WTC11 (cell line): ENCODE data around the gene GPR68. TPM values are rescaled to one million over a fixed set of nuclear protein-coding genes. Genes with fewer than 3 reads are reported as not detected.

Experiments
- ATAC-seq: fragments of 200-7000 bp; cut with Tn5 transposase; 2 replicates; pipeline ENCODE4 v1.10.0; 2021; ENCODE audit warnings: mild to moderate bottlenecking, moderate library complexity
- CTCF ChIA-PET: fragments of 300-600 bp; sonication (Branson Sonifier 250); formaldehyde crosslinking; loops from one replicate; lab custom pipeline; 2021; ENCODE audit warnings: antibody characterized with exemption; lab: Charles Lee
- POLR2A ChIA-PET: fragments of 350-600 bp; sonication (Branson Sonifier 250); formaldehyde crosslinking; loops from one replicate; lab custom pipeline; 2021; ENCODE audit warnings: antibody characterized with exemption; lab: Charles Lee
- DNase-seq: peaks from one replicate; pipeline ENCODE4 v3.0.0; 2021; ENCODE audit warnings: low spot score
- H3K27ac Mint-ChIP-seq: 2 replicates; pipeline ENCODE4 v1.8.0; 2021; ENCODE audit warnings: mixed read lengths
- H3K27me3 Mint-ChIP-seq: 2 replicates; pipeline ENCODE4 v1.8.0; 2021; ENCODE audit warnings: low read depth, mild to moderate bottlenecking, moderate library complexity, mixed read lengths
- H3K36me3 Mint-ChIP-seq: 2 replicates; pipeline ENCODE4 v1.8.0; 2021; ENCODE audit warnings: mixed read lengths
- H3K4me1 Mint-ChIP-seq: 2 replicates; pipeline ENCODE4 v1.8.0; 2022; ENCODE audit warnings: mixed read lengths
- H3K4me3 Mint-ChIP-seq: 2 replicates; pipeline ENCODE4 v1.8.0; 2021; ENCODE audit warnings: mild to moderate bottlenecking, moderate library complexity, mixed read lengths
- H3K9me3 Mint-ChIP-seq: 2 replicates; pipeline ENCODE4 v1.8.0; 2021; ENCODE audit warnings: mixed read lengths
- AR ChIP-seq: fragments of 250-450 bp; sonication (Bioruptor Pico); IDR thresholded peaks from 2 replicates; pipeline ENCODE4 v1.9.0; 2021; ENCODE audit warnings: mild to moderate bottlenecking
- ATF6 ChIP-seq: sonication (generic); formaldehyde crosslinking; IDR thresholded peaks from 2 replicates; pipeline ENCODE4 v1.8.1; 2023; ENCODE audit warnings: mild to moderate bottlenecking, missing genetic modification reagents
- CREB1 ChIP-seq: sonication (generic); formaldehyde crosslinking; IDR thresholded peaks from 2 replicates; pipeline ENCODE4 v1.8.0; 2023; ENCODE audit warnings: mild to moderate bottlenecking, missing genetic modification reagents
- E2F4 ChIP-seq: sonication (generic); formaldehyde crosslinking; IDR thresholded peaks from 2 replicates; pipeline ENCODE4 v1.8.1; 2022; ENCODE audit warnings: low read depth, mild to moderate bottlenecking, moderate library complexity, missing genetic modification reagents, borderline replicate concordance
- EMX1 ChIP-seq: fragments of 250-450 bp; sonication (Bioruptor Pico); IDR thresholded peaks from 2 replicates; pipeline ENCODE4 v1.8.0; 2021; ENCODE audit warnings: mild to moderate bottlenecking
- ETV6 ChIP-seq: sonication (generic); formaldehyde crosslinking; IDR thresholded peaks from 2 replicates; pipeline ENCODE4 v1.8.1; 2022; ENCODE audit warnings: mild to moderate bottlenecking, missing genetic modification reagents
- HMGA2 ChIP-seq: fragments of 250-450 bp; sonication (Bioruptor Pico); IDR thresholded peaks from 2 replicates; pipeline ENCODE4 v1.4.0; 2021; ENCODE audit warnings: mild to moderate bottlenecking, moderate library complexity
- HMGXB4 ChIP-seq: sonication (generic); formaldehyde crosslinking; IDR thresholded peaks from 2 replicates; pipeline ENCODE4 v1.8.1; 2023; ENCODE audit warnings: mild to moderate bottlenecking, moderate library complexity, missing genetic modification reagents
- MLX ChIP-seq: sonication (generic); formaldehyde crosslinking; IDR thresholded peaks from 2 replicates; pipeline ENCODE4 v1.8.1; 2023; ENCODE audit warnings: mild to moderate bottlenecking, missing genetic modification reagents, moderate library complexity
- NR3C1 ChIP-seq: sonication (generic); formaldehyde crosslinking; conservative IDR thresholded peaks from 2 replicates; pipeline ENCODE4 v1.8.1; 2023; ENCODE audit warnings: low read depth, mild to moderate bottlenecking, missing genetic modification reagents
- SMAD4 ChIP-seq: sonication (generic); formaldehyde crosslinking; IDR thresholded peaks from 2 replicates; pipeline ENCODE4 v1.8.0; 2022; ENCODE audit warnings: mild to moderate bottlenecking, missing genetic modification reagents
- STAT6 ChIP-seq: sonication (generic); formaldehyde crosslinking; conservative IDR thresholded peaks from 2 replicates; pipeline ENCODE4 v1.8.1; 2023; ENCODE audit warnings: mild to moderate bottlenecking, low read depth, missing genetic modification reagents, moderate library complexity
- TCF7 ChIP-seq: sonication (generic); formaldehyde crosslinking; IDR thresholded peaks from 2 replicates; pipeline ENCODE4 v1.8.0; 2022; ENCODE audit warnings: mild to moderate bottlenecking, low read depth, missing genetic modification reagents, moderate library complexity
- TEAD4 ChIP-seq: sonication (generic); formaldehyde crosslinking; IDR thresholded peaks from 2 replicates; pipeline ENCODE4 v1.8.0; 2022; ENCODE audit warnings: mild to moderate bottlenecking, missing genetic modification reagents
- USF1 ChIP-seq: sonication (generic); formaldehyde crosslinking; IDR thresholded peaks from 2 replicates; pipeline ENCODE4 v1.8.0; 2022; ENCODE audit warnings: mild to moderate bottlenecking, missing genetic modification reagents
- USF2 ChIP-seq: sonication (generic); formaldehyde crosslinking; IDR thresholded peaks from 2 replicates; pipeline ENCODE4 v1.8.1; 2023; ENCODE audit warnings: mild to moderate bottlenecking, missing genetic modification reagents, moderate library complexity
- ZNF317 ChIP-seq: sonication (generic); formaldehyde crosslinking; IDR thresholded peaks from 2 replicates; pipeline ENCODE4 v1.8.1; 2023; ENCODE audit warnings: low read depth, mild to moderate bottlenecking, moderate library complexity, missing genetic modification reagents, borderline replicate concordance
- ZNF512 ChIP-seq: sonication (generic); formaldehyde crosslinking; IDR thresholded peaks from 2 replicates; pipeline ENCODE4 v1.8.1; 2022; ENCODE audit warnings: missing genetic modification reagents, borderline replicate concordance
- total RNA-seq: library from RNA; stranded (reverse); gene quantifications from 3 replicates; pipeline ENCODE4 v1.2.3, GENCODE V29; 2021

Gene GPR68
- total RNA-seq, 1 experiment from 2014 or later, result 0.28 TPM

- DNase-seq, result no peak
- TF ChIP-seq USF1, result no peak
- TF ChIP-seq ZNF512 (CRISPR knock-in tag), result no peak
- TF ChIP-seq AR, result no peak
- no peak for TF ChIP-seq TEAD4 (CRISPR knock-in tag)
- TF ChIP-seq HMGA2 (CRISPR knock-in tag), result no peak
- TF ChIP-seq TCF7, result no peak
- no peak for TF ChIP-seq E2F4
- TF ChIP-seq, all 79 proteins: peak for 0
- Mint-ChIP-seq H3K4me1 (peaks cover 14% of the 10 kb centered on the region), H3K4me3 (no peak overlapping the region), H3K27ac (no peak overlapping the region), H3K36me3 (no peaks in the 10 kb centered on the region), H3K27me3 (peaks cover 33% of the 10 kb centered on the region), H3K9me3 (no peaks in the 10 kb centered on the region)
- ATAC-seq, result no peak
- CTCF ChIA-PET, result interaction anchor here (2.2 kb wide), 1 partner anchor 32 kb away, joined by 7 read pairs; no protein-coding TSS in a partner anchor
- POLR2A ChIA-PET, result no interaction called here
Measured at GRCh38 chr14:91255026-91255695, 10.7 kb upstream of the GPR68 start.

GRCh38 chr14:91254461-91254860, 10.0 kb upstream of the GPR68 start:
- H3K36me3 Mint-ChIP-seq, result no peaks in the 10 kb centered on the region
- H3K4me1 Mint-ChIP-seq, result peaks cover 21% of the 10 kb centered on the region
- ChIA-PET POLR2A (no interaction called here), CTCF (no interaction called here)
- H3K27ac Mint-ChIP-seq, result no peak overlapping the region
- H3K9me3 Mint-ChIP-seq, result no peaks in the 10 kb centered on the region
- ATAC-seq (no peak), DNase-seq (no peak)
- peak overlapping the region; percentile 71 for H3K4me3 Mint-ChIP-seq
- peaks cover 33% of the 10 kb centered on the region for H3K27me3 Mint-ChIP-seq
- TF ChIP-seq HMGXB4 (CRISPR knock-in tag), result no peak
- TF ChIP-seq EMX1 (CRISPR knock-in tag), result no peak
- no peak for TF ChIP-seq CREB1
- no peak for TF ChIP-seq STAT6 (CRISPR knock-in tag)
- TF ChIP-seq NR3C1 (CRISPR knock-in tag), result no peak
- TF ChIP-seq ZNF317 (CRISPR knock-in tag), result no peak
- no peak for TF ChIP-seq ETV6 (CRISPR knock-in tag)
- TF ChIP-seq ATF6, result no peak
- TF ChIP-seq SMAD4, result no peak
- TF ChIP-seq USF2, result no peak
- no peak for TF ChIP-seq MLX (CRISPR knock-in tag)
